LNCAP (cell line): Measurements from ENCODE around the gene ARR3.

Source experiments
- TF ChIP-seq, protein P1 (sequence below): fragments of 450-650 bp; IDR thresholded peaks from 2 replicates; pipeline ENCODE4 v1.5.1; 2017; ENCODE audit warnings: mild to moderate bottlenecking

The ARR3 gene

GRCh38 chrX:70241501-70241900, 26.6 kb upstream of the ARR3 start:
- TF ChIP-seq, protein P1, sequence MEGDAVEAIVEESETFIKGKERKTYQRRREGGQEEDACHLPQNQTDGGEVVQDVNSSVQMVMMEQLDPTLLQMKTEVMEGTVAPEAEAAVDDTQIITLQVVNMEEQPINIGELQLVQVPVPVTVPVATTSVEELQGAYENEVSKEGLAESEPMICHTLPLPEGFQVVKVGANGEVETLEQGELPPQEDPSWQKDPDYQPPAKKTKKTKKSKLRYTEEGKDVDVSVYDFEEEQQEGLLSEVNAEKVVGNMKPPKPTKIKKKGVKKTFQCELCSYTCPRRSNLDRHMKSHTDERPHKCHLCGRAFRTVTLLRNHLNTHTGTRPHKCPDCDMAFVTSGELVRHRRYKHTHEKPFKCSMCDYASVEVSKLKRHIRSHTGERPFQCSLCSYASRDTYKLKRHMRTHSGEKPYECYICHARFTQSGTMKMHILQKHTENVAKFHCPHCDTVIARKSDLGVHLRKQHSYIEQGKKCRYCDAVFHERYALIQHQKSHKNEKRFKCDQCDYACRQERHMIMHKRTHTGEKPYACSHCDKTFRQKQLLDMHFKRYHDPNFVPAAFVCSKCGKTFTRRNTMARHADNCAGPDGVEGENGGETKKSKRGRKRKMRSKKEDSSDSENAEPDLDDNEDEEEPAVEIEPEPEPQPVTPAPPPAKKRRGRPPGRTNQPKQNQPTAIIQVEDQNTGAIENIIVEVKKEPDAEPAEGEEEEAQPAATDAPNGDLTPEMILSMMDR: no peak

DNA sequence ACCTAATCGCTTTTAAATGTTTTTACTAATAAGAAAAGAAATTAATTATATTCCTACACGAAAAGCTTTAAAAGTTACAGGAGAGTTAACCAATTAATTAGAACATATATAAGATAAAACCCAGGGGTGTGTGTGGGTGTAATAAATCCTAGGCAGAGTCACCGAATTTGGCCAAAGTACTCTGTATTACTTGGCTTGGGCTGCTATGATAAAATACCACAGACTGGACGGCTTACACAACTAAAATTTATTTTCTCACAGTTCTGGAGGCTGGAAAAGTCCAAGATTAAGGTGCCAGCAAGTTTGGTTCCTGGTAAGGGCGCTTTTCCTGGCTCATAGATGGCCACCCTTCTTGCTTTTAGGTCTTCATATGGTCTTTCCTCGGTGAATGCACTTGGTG, 23.3 kb upstream of the ARR3 start:
- TF ChIP-seq, protein P1: no peak

DNA sequence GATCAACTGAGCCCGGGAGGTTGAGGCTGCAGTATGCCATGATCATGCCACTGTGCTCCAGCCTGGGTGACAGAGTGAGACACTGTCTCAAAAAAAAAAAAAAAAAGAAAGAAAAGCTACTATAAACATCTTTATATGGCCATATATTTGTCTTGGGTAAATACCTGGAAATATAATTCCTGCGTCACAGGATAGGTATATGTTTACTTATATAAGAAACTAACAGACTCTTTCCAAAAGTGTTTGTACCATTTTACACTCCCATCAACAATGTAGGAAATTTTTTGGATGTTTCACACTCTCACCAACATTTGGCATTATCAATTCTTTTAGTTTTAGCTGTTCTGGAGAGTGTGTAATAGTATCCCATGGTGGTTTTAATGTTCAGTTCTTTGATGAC, 20.9 kb upstream of the ARR3 start:
- TF ChIP-seq, protein P1: no peak

DNA sequence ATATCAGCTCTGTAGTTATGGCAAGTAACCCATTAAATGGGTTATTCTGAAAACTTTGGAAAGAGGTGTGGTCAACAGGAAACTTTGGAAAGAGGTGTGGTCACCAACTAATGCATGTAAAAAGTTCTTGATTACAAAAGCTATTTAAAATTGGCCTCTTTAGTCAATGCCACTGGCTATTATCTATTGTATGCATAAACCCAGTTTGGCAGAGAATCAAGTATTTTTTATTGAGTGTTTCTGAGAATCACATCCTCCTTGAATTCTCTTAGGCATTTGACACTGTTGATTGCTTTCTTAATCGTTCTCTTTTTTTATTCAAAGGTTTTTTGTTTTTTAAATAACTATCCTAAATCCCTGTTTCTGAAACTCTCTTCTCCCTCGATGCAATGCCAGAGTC, 15.6 kb upstream of the ARR3 start:
- TF ChIP-seq, protein P1: no peak

DNA sequence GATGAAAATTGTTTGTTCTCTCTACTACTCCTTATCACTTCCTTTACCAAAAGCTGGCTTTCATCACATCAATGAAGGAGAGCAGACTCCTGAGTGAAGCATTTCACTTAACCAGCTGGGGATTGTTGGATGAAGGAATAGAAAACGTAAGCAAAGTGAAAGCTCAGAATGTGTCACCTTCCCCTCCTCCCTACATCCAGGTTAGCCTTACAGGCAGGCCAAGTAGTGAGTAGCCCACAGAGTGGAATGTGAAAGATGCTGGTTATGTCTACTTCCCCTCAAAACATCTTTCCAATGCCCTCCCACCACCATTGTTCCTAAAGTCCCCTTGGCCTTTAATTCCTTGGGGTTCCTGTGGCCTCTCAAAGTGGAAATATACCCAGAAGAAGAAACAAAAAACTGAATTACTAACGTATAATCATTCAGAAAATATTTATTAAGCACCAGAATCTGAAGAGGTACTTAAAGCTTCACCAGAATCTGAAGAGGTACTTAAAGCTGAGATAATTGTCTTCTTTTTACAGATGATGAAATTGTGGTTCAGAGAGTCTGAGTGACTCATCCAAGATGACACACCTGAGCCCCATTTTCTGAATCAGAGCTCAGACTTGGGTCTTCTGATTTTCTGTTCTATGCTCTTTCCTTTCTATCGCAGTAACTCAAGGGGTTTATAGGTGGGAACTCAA, 14.6 kb upstream of the ARR3 start:
- TF ChIP-seq, protein P1: no peak

DNA sequence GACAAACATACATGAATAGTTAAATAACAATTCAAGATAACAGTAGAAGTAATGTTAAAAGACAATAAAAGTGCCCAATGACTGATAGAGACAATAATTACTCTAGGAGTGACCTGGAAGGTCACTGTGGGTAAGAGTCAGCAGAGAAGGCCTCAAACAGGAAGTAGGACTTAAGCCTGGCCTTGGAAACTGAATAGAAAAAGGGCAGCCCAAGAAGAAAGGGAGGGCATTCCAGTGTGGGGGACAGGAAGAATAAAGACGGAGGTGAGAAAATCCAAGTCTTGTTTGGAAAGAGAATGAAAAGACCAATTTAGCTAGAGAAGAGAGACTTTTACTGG, 14.1 kb upstream of the ARR3 start:
- TF ChIP-seq, protein P1: no peak

- TF ChIP-seq, protein P1: no peak
Measured at GRCh38 chrX:70254909-70255308, 13.2 kb upstream of the ARR3 start.

- TF ChIP-seq, protein P1: no peak
Measured at GRCh38 chrX:70255452-70255851, 12.7 kb upstream of the ARR3 start.
